H1 (cell line): ENCODE measurements around the gene SMOC2.

ENCODE experiments used
- CEBPB ChIP-seq: IDR thresholded peaks from 2 replicates; pipeline ENCODE4 v1.6.1; 2012; ENCODE audit warnings: low read depth, low read length
- CHD1 ChIP-seq: IDR thresholded peaks from 2 replicates; pipeline ENCODE4 v1.6.1; 2012; ENCODE audit warnings: low read depth, low read length, improper control_type of control experiment
- CHD2 ChIP-seq: IDR thresholded peaks from 2 replicates; pipeline ENCODE4 v1.6.1; 2012; ENCODE audit warnings: low read length, improper control_type of control experiment
- EZH2 ChIP-seq: fragments of 200-600 bp; sonication (generic); IDR thresholded peaks from 2 replicates; pipeline ENCODE4 v1.7.1; 2012; ENCODE audit warnings: low read depth, mild to moderate bottlenecking, moderate library complexity, low read length, inconsistent platforms; ENCODE audit not compliant: severe bottlenecking
- PHF8 ChIP-seq: fragments of 200-600 bp; sonication (generic); conservative IDR thresholded peaks from 2 replicates; pipeline ENCODE4 v1.7.1; 2012; ENCODE audit warnings: low read depth, mild to moderate bottlenecking, inconsistent platforms, low read length, moderate library complexity
- POLR2A ChIP-seq, 2 experiments: IDR thresholded peaks; 1 replicate in 1 of 2; 2 replicates in 1 of 2; pipeline ENCODE4 v1.6.1; 2011; ENCODE audit warnings: low read depth in 2 of 2, low read length in 2 of 2, mild to moderate bottlenecking in 2 of 2; ENCODE audit errors: control extremely low read depth in 1 of 2
- SIN3A ChIP-seq, 2 experiments: IDR thresholded peaks in 1 of 2; conservative IDR thresholded peaks in 1 of 2; 2 replicates each; pipeline ENCODE4 v1.6.1; 2011 to 2012; ENCODE audit warnings: low read length in 2 of 2, improper control_type of control experiment in 1 of 2, low read depth in 1 of 2, mild to moderate bottlenecking in 1 of 2
- TAF1 ChIP-seq: IDR thresholded peaks from 2 replicates; pipeline ENCODE4 v1.6.1; 2011; ENCODE audit warnings: mild to moderate bottlenecking, low read depth, low read length
- TF ChIP-seq, protein P1 (sequence below): IDR thresholded peaks from 2 replicates; pipeline ENCODE4 v1.6.1; 2012; ENCODE audit warnings: inconsistent platforms
- TF ChIP-seq, protein P2 (sequence below), 3 experiments: IDR thresholded peaks; 1 replicate in 2 of 3; 2 replicates in 1 of 3; pipeline versions ENCODE4 v1.5.1 to v1.6.1; 2011; ENCODE audit warnings: low read length in 3 of 3, mild to moderate bottlenecking in 3 of 3, inconsistent platforms in 2 of 3, low read depth in 1 of 3, moderate library complexity in 1 of 3; ENCODE audit not compliant: insufficient read depth in 1 of 3; ENCODE audit errors: control extremely low read depth in 1 of 3

DNA sequence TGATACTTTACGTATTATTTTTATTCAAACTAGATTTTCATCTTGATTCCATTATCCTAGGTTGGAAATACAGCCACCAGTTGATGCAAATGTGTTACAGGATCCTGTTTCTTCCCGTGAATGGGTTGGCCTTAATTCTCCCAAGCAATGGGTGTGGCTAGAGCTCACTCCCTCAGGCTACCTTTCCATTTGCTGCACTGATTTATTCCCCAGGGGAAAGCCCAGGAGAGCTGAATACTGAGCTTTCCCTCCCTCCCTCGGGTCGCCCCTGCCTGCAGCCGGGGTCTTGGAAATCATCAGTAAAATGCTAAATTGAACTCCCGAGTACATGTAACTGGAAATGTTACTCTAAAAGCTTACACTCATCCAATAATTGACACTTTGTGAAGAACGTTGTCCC, 9.9 kb downstream of the SMOC2 start:
- TF ChIP-seq CEBPB (no peak), EZH2 (no peak), POLR2A (IDR thresholded peaks at IDR 0.05; ENCODE audit: control extremely low read depth in 1 of 2, low read depth in 2 of 2, low read length in 2 of 2) (no peak), SIN3A (conservative IDR thresholded peaks at IDR 0.05 in 1 of 2, IDR thresholded peaks at IDR 0.05 in 1 of 2; ENCODE audit: low read depth in 1 of 2, low read length in 2 of 2) (no peak), CHD2 (no peak), CHD1 (no peak), PHF8 (no peak), TAF1 (no peak)
- TF ChIP-seq, protein P1, sequence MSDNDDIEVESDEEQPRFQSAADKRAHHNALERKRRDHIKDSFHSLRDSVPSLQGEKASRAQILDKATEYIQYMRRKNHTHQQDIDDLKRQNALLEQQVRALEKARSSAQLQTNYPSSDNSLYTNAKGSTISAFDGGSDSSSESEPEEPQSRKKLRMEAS = no peak
- TF ChIP-seq, protein P2, sequence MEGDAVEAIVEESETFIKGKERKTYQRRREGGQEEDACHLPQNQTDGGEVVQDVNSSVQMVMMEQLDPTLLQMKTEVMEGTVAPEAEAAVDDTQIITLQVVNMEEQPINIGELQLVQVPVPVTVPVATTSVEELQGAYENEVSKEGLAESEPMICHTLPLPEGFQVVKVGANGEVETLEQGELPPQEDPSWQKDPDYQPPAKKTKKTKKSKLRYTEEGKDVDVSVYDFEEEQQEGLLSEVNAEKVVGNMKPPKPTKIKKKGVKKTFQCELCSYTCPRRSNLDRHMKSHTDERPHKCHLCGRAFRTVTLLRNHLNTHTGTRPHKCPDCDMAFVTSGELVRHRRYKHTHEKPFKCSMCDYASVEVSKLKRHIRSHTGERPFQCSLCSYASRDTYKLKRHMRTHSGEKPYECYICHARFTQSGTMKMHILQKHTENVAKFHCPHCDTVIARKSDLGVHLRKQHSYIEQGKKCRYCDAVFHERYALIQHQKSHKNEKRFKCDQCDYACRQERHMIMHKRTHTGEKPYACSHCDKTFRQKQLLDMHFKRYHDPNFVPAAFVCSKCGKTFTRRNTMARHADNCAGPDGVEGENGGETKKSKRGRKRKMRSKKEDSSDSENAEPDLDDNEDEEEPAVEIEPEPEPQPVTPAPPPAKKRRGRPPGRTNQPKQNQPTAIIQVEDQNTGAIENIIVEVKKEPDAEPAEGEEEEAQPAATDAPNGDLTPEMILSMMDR (IDR thresholded peaks at IDR 0.05; ENCODE audit: control extremely low read depth in 1 of 3, insufficient read depth in 1 of 3, low read depth in 1 of 3, low read length in 3 of 3) = no peak
